Activated CD8-positive, alpha-beta T cell treated with anti-CD3 and anti-CD28 coated beads, Interleukin-2, amount 10 ng/mL, durations not matched to agents 7 days and 5 days (primary cell): Measurements from ENCODE around the gene MYL9. TPM values are rescaled to one million over a fixed set of nuclear protein-coding genes. Genes with fewer than 3 reads are reported as not detected.
A peak's percentile ranks its signal among the peaks of the same experiment; 100 is the strongest.
"Not testable (repeated sequence)": the region's sequence is repeated elsewhere in the genome, so short reads cannot be mapped to it uniquely, and the experiment has no call there.

Source experiments
- ATAC-seq: fragments of 150-1000 bp; cut with Tn5 transposase; one replicate; pipeline ENCODE4 v1.10.0; 2021; ENCODE audit warnings: moderate library complexity
- CTCF ChIA-PET: fragments of 350-600 bp; sonication (Branson Sonifier 250); formaldehyde crosslinking; loops from one replicate; lab custom pipeline; 2021; ENCODE audit warnings: antibody characterized with exemption; lab: Charles Lee
- POLR2A ChIA-PET: fragments of 350-600 bp; sonication (Branson Sonifier 250); formaldehyde crosslinking; loops from one replicate; lab custom pipeline; 2021; ENCODE audit warnings: antibody characterized with exemption; lab: Charles Lee
- DNase-seq: peaks from one replicate; pipeline ENCODE4 v3.0.0-alpha.2; 2020
- H3K27ac Mint-ChIP-seq: one replicate; pipeline ENCODE4 v1.8.0; 2021; ENCODE audit warnings: mild to moderate bottlenecking, mixed read lengths
- H3K27me3 Mint-ChIP-seq: one replicate; pipeline ENCODE4 v1.8.0; 2021; ENCODE audit warnings: low read depth, mixed read lengths
- H3K36me3 Mint-ChIP-seq: one replicate; pipeline ENCODE4 v1.8.0; 2021; ENCODE audit warnings: low read depth, mixed read lengths
- H3K4me1 Mint-ChIP-seq: one replicate; pipeline ENCODE4 v1.8.0; 2021; ENCODE audit warnings: low read depth, mixed read lengths
- H3K4me3 Mint-ChIP-seq: one replicate; pipeline ENCODE4 v1.8.0; 2021; ENCODE audit warnings: mild to moderate bottlenecking, mixed read lengths
- H3K9me3 Mint-ChIP-seq: one replicate; pipeline ENCODE4 v1.8.0; 2022; ENCODE audit warnings: mixed read lengths; ENCODE audit not compliant: insufficient read depth
- total RNA-seq, 2 experiments: library from RNA; stranded (reverse); gene quantifications; one replicate each; pipeline ENCODE4 v1.2.3, GENCODE V29; 2021

Gene MYL9
- total RNA-seq, 2 experiments from 2014 or later, result 0.18 to 0.31 TPM

GRCh38 chr20:36501367-36502006 is 39.8 kb upstream of the MYL9 start:
- Mint-ChIP-seq H3K4me1 (peaks cover 3% of the 10 kb centered on the region), H3K27me3 (no peaks in the 10 kb centered on the region), H3K27ac (no peak overlapping the region), H3K36me3 (peaks cover 6% of the 10 kb centered on the region), H3K9me3 (no peaks in the 10 kb centered on the region), H3K4me3 (no peak overlapping the region)
- POLR2A ChIA-PET, result no interaction called here
- ATAC-seq (no peak), DNase-seq (no peak)
- CTCF ChIA-PET, result interaction anchor here (0.7 to 1.5 kb wide), 3 partner anchors 10 to 62 kb away, joined by 3 to 5 read pairs (median 4); no protein-coding TSS in a partner anchor

- CTCF ChIA-PET, result interaction anchor here (0.7 kb wide), 1 partner anchor 100 kb away, joined by 4 read pairs; no protein-coding TSS in a partner anchor
- H3K9me3 Mint-ChIP-seq, result no peaks in the 10 kb centered on the region
- DNase-seq, result no peak
- H3K27me3 Mint-ChIP-seq, result no peaks in the 10 kb centered on the region
- peaks cover 6% of the 10 kb centered on the region for H3K4me1 Mint-ChIP-seq
- H3K27ac Mint-ChIP-seq, result no peak overlapping the region
- no peak for ATAC-seq
- H3K4me3 Mint-ChIP-seq, result no peak overlapping the region
- POLR2A ChIA-PET, result no interaction called here
- H3K36me3 Mint-ChIP-seq, result peaks cover 4% of the 10 kb centered on the region
Observed at GRCh38 chr20:36504295-36504694, 37.0 kb upstream of the MYL9 start.

DNA sequence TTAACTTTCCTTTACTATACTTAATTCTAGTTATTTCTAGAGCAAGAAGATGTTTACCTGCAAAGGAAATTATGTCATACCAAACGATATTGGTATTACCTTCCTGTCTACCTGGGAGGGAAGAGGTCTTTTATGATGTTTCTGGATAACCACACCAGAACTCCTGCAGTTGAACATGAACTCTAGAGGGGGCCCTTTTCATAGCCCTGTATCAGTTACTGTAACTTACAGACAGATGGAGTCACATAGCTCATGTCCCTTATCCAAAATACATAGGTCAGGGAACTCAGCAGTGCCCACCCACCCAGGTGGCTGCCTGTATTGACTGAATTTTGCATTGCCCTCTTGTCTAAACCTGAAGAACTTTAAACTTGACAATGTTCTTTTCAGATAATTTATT is 35.1 kb upstream of the MYL9 start:
- CTCF ChIA-PET, result interaction anchor here (0.6 to 2.9 kb wide), 21 partner anchors 11 to 358 kb away, joined by 3 to 15 read pairs (median 4); partner anchors contain the start of gene RAB5IF
- H3K36me3 Mint-ChIP-seq, result peaks cover 1% of the 10 kb centered on the region
- no peak overlapping the region for H3K27ac Mint-ChIP-seq
- peak; percentile 88 for ATAC-seq
- H3K4me3 Mint-ChIP-seq, result no peak overlapping the region
- DNase-seq, result peak; percentile 31
- no peaks in the 10 kb centered on the region for H3K27me3 Mint-ChIP-seq
- POLR2A ChIA-PET, result no interaction called here
- H3K4me1 Mint-ChIP-seq, result peaks cover 6% of the 10 kb centered on the region
- H3K9me3 Mint-ChIP-seq, result no peaks in the 10 kb centered on the region

DNA sequence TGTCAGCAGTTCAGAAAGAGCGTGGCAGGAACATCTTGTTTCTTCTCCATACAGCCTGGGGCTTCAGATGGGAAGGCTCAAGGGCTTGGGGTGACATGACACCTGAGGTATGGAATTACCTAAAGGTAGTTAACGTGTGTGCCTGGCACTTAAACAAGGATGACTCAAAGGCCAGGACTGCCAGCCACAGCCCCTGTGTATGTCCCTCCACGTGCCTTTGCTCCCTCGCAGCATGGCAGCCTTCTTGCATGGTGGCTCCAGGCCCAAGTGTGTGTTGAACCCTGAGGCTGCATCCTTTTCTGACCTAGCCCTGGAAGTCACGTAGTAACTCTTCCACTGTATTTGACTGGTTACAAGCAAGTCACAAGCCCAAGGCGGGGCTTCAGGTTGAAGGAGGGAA is 33.6 kb upstream of the MYL9 start:
- CTCF ChIA-PET, result interaction anchor here (0.8 to 2.9 kb wide), 4 partner anchors 13 to 355 kb away, joined by 3 to 15 read pairs (median 5); partner anchors contain the start of gene RAB5IF
- H3K9me3 Mint-ChIP-seq, result no peaks in the 10 kb centered on the region
- no peak overlapping the region for H3K27ac Mint-ChIP-seq
- POLR2A ChIA-PET, result no interaction called here
- no peaks in the 10 kb centered on the region for H3K27me3 Mint-ChIP-seq
- H3K4me3 Mint-ChIP-seq, result no peak overlapping the region
- no peak for DNase-seq
- H3K36me3 Mint-ChIP-seq, result peaks cover 4% of the 10 kb centered on the region
- peaks cover 6% of the 10 kb centered on the region for H3K4me1 Mint-ChIP-seq
- ATAC-seq, result no peak

DNA sequence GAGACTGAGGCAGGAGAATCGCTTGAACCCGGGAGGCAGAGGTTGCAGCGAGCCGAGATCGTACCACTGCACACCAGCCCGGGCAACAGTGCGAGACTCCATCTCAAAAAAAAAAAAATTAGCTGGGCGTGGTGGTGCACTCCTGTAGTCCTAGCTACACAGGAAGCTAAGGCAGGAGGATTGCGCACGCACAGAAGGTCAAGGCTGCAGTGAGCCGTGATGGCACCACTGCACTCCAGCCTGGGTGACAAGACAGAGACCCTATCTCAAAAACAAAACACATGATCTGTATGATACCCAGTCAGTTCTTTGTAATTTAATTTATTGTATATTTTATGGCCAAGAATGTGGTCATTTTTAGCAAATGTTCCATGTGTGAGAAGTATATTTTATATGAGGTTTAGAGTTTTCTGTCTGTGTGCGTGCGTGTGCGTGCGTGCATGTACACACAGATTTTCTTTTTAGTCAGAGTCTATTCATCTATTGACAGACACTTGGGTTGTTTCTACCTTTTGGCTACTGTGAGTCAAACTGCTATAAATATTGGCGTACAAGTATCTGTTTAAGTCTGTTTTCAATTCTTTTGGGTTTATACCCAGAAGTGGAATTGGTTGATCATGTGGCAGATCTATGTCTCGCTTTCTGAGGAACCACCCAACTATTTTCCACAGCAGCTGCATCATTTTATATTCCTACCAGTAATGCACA is 22.2 kb upstream of the MYL9 start:
- no peaks in the 10 kb centered on the region for H3K36me3 Mint-ChIP-seq
- DNase-seq (no peak), ATAC-seq (no peak)
- no peak overlapping the region for H3K27ac Mint-ChIP-seq
- no peaks in the 10 kb centered on the region for H3K4me1 Mint-ChIP-seq
- CTCF ChIA-PET, result no interaction called here
- POLR2A ChIA-PET, result interaction anchor here (0.6 kb wide), 1 partner anchor 294 kb away, joined by 3 read pairs; no protein-coding TSS in a partner anchor
- no peak overlapping the region for H3K4me3 Mint-ChIP-seq
- no peaks in the 10 kb centered on the region for H3K9me3 Mint-ChIP-seq
- H3K27me3 Mint-ChIP-seq, result no peaks in the 10 kb centered on the region

- H3K9me3 Mint-ChIP-seq, result no peaks in the 10 kb centered on the region
Observed at GRCh38 chr20:36519944-36520343, 21.4 kb upstream of the MYL9 start.

DNA sequence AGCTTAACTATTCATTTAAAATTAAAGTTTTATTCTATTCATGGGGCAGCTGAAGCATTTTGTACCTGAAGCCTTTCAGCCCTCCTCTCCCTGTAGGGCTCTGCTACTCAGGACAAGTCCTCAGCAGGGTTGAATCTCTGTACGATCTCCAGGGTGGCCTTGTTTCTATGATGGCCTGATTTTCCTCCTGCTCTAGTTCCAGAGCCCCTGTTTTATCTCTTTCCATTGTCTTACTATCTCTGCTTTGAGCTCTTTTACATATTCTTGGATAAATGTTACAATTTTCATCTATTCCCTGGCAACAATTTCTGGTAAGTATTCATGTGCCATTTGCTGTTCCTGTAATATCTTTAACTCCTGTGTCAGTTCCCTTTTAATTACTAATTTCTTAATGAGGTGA is 19.8 kb upstream of the MYL9 start:
- H3K27me3 Mint-ChIP-seq, result no peaks in the 10 kb centered on the region
- H3K36me3 Mint-ChIP-seq, result peaks cover 2% of the 10 kb centered on the region
- H3K9me3 Mint-ChIP-seq, result no peaks in the 10 kb centered on the region
- H3K27ac Mint-ChIP-seq, result no peak overlapping the region
- ChIA-PET POLR2A (no interaction called here), CTCF (no interaction called here)
- H3K4me1 Mint-ChIP-seq, result no peaks in the 10 kb centered on the region
- H3K4me3 Mint-ChIP-seq, result no peak overlapping the region
- DNase-seq (no peak), ATAC-seq (no peak)

More at GRCh38 chr20:36519944-36520343, 21.4 kb upstream of the MYL9 start:
- POLR2A ChIA-PET, result no interaction called here
- no peaks in the 10 kb centered on the region for H3K36me3 Mint-ChIP-seq
- CTCF ChIA-PET, result no interaction called here
- H3K27me3 Mint-ChIP-seq, result no peaks in the 10 kb centered on the region
- ATAC-seq, result no peak
- DNase-seq, result no peak
- H3K4me3 Mint-ChIP-seq, result no peak overlapping the region
- H3K27ac Mint-ChIP-seq, result no peak overlapping the region
- no peaks in the 10 kb centered on the region for H3K4me1 Mint-ChIP-seq

DNA sequence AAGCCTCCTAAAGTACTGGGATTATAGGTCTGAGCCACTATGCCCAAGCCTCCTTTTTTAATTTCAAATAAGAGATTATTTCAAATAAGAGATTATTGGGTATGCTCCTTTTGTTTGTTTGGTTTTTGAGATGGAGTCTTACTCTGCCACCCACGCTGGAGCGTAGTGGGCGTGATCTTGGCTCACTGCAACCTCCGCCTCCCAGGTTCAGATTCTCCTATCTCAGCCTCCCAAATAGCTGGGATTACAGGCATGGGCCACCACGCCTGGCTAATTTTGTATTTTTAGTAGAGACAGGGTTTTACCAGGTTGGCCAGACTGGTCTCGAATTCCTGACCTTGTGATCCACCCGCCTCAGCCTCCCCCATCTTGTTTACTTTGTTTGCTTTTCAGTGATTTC is 18.9 kb upstream of the MYL9 start:
- H3K36me3 Mint-ChIP-seq, H3K9me3 Mint-ChIP-seq, H3K27me3 Mint-ChIP-seq, H3K27ac Mint-ChIP-seq, ATAC-seq, DNase-seq, H3K4me3 Mint-ChIP-seq, H3K4me1 Mint-ChIP-seq, CTCF ChIA-PET, POLR2A ChIA-PET: not testable (repeated sequence)

- Mint-ChIP-seq H3K27me3 (no peaks in the 10 kb centered on the region), H3K4me1 (no peaks in the 10 kb centered on the region), H3K9me3 (no peaks in the 10 kb centered on the region), H3K4me3 (no peak overlapping the region), H3K27ac (no peak overlapping the region), H3K36me3 (peaks cover 2% of the 10 kb centered on the region)
- no peak for DNase-seq
- CTCF ChIA-PET, result no interaction called here
- ATAC-seq, result no peak
- POLR2A ChIA-PET, result no interaction called here
Observed at GRCh38 chr20:36523341-36523740, 18.0 kb upstream of the MYL9 start.

DNA sequence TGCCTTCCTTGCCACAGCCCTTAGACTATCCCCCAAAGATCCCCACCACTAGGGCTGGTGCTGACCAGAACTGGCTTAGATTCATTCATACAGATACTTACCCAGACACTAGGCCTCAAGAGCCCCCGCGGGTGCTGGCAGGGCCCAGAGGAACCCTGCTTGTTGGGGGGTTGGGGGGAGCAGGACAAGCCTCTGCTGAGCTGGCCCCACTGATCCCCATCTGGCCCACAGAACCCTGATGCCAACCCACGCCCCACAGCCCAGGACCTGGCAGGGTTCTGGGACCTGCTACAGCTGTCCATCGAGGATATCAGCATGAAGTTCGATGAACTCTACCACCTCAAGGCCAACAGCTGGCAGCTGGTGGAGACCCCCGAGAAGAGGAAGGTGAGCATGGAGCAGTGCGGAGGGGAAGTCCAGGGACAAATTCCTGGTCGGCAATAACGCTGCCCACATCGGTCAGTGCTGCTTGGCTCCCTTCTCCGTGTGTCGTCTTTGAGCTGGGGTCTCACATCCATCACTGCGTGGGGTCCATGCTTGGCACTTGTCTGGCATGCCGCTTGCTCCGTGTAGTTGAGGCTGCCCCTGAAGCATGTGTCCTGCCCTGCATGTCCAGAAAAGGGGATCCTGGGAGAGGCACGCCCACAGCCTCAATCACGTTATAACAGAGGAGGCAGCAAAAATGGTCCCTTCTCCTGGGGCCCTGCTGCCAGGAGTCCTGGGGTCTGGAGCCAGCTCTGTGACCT is 15.5 kb upstream of the MYL9 start:
- no peaks in the 10 kb centered on the region for H3K9me3 Mint-ChIP-seq
- ChIA-PET POLR2A (interaction anchor here (0.5 kb wide), 1 partner anchor 350 kb away, joined by 3 read pairs; the partner anchor contains the start of gene TLDC2), CTCF (interaction anchor here (1.1 kb wide), 1 partner anchor 286 kb away, joined by 3 read pairs; no protein-coding TSS in a partner anchor)
- H3K4me1 Mint-ChIP-seq, result no peaks in the 10 kb centered on the region
- H3K27ac Mint-ChIP-seq, result no peak overlapping the region
- ATAC-seq (no peak), DNase-seq (no peak)
- no peak overlapping the region for H3K4me3 Mint-ChIP-seq
- no peaks in the 10 kb centered on the region for H3K27me3 Mint-ChIP-seq
- H3K36me3 Mint-ChIP-seq, result peaks cover 2% of the 10 kb centered on the region

DNA sequence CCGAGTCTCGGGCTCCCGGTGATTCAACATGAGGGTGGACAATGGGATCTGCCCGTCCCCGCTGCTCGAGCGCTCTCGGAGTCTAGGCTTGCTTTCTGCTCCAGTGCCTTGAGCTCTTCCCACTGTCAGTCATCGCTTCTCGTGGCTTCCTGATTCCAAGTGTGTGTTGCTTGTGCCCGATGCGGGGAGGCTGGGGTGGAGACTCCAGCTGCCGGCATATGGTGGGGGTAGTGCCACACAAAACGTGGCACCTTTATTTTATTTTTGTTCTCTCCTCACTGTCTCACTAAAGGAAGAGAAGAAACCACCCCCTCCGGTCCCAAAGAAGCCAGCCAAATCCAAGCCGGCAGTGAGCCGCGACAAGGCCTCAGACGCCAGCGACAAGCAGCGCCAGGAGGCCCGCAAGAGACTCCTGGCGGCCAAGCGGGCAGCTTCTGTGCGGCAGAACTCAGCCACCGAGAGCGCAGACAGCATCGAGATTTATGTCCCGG is 14.8 kb upstream of the MYL9 start:
- CTCF ChIA-PET, result interaction anchor here (1.1 kb wide), 1 partner anchor 286 kb away, joined by 3 read pairs; no protein-coding TSS in a partner anchor
- no peak overlapping the region for H3K4me3 Mint-ChIP-seq

More for the DNA sequence above, 14.8 kb upstream of the MYL9 start:
- DNase-seq, result no peak
- POLR2A ChIA-PET, result no interaction called here
- ATAC-seq, result no peak
- no peaks in the 10 kb centered on the region for H3K9me3 Mint-ChIP-seq
- H3K27ac Mint-ChIP-seq, result no peak overlapping the region
- H3K4me1 Mint-ChIP-seq, result no peaks in the 10 kb centered on the region
- H3K27me3 Mint-ChIP-seq, result no peaks in the 10 kb centered on the region
- peaks cover 2% of the 10 kb centered on the region for H3K36me3 Mint-ChIP-seq
